ENCODE results near the gene H19. TPM values are rescaled to one million over a fixed set of nuclear protein-coding genes. Genes with fewer than 3 reads are reported as not detected.

H19 gene
- total RNA-seq, 4 donors from 2014 or later: 13.5 to 68.7 (median 19.4) TPM

- no peak overlapping the region for H3K4me3 ChIP-seq (replicated peaks in 1 of 3)
- H3K27me3 ChIP-seq: no peaks in the 10 kb centered on the region
- no peak overlapping the region for H3K27ac ChIP-seq
- intact Hi-C loops (cut with DNase I): no loop called here
- no peak for TF ChIP-seq CTCF (IDR thresholded peaks at IDR 0.05)
- TF ChIP-seq POLR2A (IDR thresholded peaks at IDR 0.05): no peak
- H3K4me1 ChIP-seq: no peaks in the 10 kb centered on the region
- WGBS, 2 donors: no CpG with 5 or more reads among the region's 20 CpGs
- no peaks in the 10 kb centered on the region for H3K9me3 ChIP-seq
- H3K36me3 ChIP-seq: no peaks in the 10 kb centered on the region
- no peak for DNase-seq
Observed at GRCh38 chr11:1963864-1964263, 33.8 kb downstream of the H19 start.

- no peak for DNase-seq
- WGBS, 2 donors: no CpG with 5 or more reads among the region's 17 CpGs
- Histone ChIP-seq H3K9me3 (no peaks in the 10 kb centered on the region), H3K27me3 (no peaks in the 10 kb centered on the region), H3K4me3 (replicated peaks in 1 of 3) (no peak overlapping the region), H3K36me3 (no peaks in the 10 kb centered on the region), H3K4me1 (no peaks in the 10 kb centered on the region), H3K27ac (no peak overlapping the region)
- no peak for TF ChIP-seq CTCF (IDR thresholded peaks at IDR 0.05)
- no peak for TF ChIP-seq POLR2A (IDR thresholded peaks at IDR 0.05)
- intact Hi-C loops (cut with DNase I): no loop called here
Observed at GRCh38 chr11:1959786-1960185, 37.9 kb downstream of the H19 start.

- H3K36me3 ChIP-seq: no peaks in the 10 kb centered on the region
- no peak overlapping the region for H3K27ac ChIP-seq
- H3K9me3 ChIP-seq: no peaks in the 10 kb centered on the region
- H3K4me3 ChIP-seq (replicated peaks in 1 of 3): no peak overlapping the region
- TF ChIP-seq CTCF (IDR thresholded peaks at IDR 0.05): no peak
- TF ChIP-seq POLR2A (IDR thresholded peaks at IDR 0.05): no peak
- no CpG with 5 or more reads among the region's 18 CpGs for WGBS, 2 donors
- intact Hi-C loops (cut with DNase I): no loop called here
- no peak for DNase-seq
- no peaks in the 10 kb centered on the region for H3K4me1 ChIP-seq
- no peaks in the 10 kb centered on the region for H3K27me3 ChIP-seq
Observed at GRCh38 chr11:1958367-1958766, 39.3 kb downstream of the H19 start.

GRCh38 chr11:1953489-1954266 lies 44.0 kb downstream of the H19 start:
- H3K4me3 ChIP-seq (replicated peaks in 1 of 3): no peak overlapping the region
- H3K4me1 ChIP-seq: no peaks in the 10 kb centered on the region
- no peaks in the 10 kb centered on the region for H3K27me3 ChIP-seq
- WGBS, 2 donors: 0 to 20% methylated on average over 1 to 2 of the region's 23 CpGs
- no peak for TF ChIP-seq POLR2A (IDR thresholded peaks at IDR 0.05)
- peak in 1 of 6 experiments; percentile 29 for TF ChIP-seq CTCF (IDR thresholded peaks at IDR 0.05)
- no peaks in the 10 kb centered on the region for H3K9me3 ChIP-seq
- intact Hi-C loops (cut with DNase I): no loop called here
- H3K27ac ChIP-seq: no peak overlapping the region
- no peak for DNase-seq
- no peaks in the 10 kb centered on the region for H3K36me3 ChIP-seq

- WGBS, 2 donors: no CpG with 5 or more reads among the region's 29 CpGs
Observed at GRCh38 chr11:1952806-1953482, 44.7 kb downstream of the H19 start.

More at GRCh38 chr11:1952806-1953482, 44.7 kb downstream of the H19 start:
- intact Hi-C loops (cut with DNase I): no loop called here
- Histone ChIP-seq H3K4me1 (no peaks in the 10 kb centered on the region), H3K9me3 (no peaks in the 10 kb centered on the region), H3K27me3 (no peaks in the 10 kb centered on the region), H3K36me3 (no peaks in the 10 kb centered on the region), H3K27ac (no peak overlapping the region), H3K4me3 (replicated peaks in 1 of 3) (no peak overlapping the region)
- TF ChIP-seq CTCF (IDR thresholded peaks at IDR 0.05): no peak
- no peak for TF ChIP-seq POLR2A (IDR thresholded peaks at IDR 0.05)
- no peak for DNase-seq
